ENCODE measurements around the gene OR9Q1.
"Not testable (repeated sequence)": the region's sequence is repeated elsewhere in the genome, so short reads cannot be mapped to it uniquely, and the experiment has no call there.

OR9Q1 gene

DNA sequence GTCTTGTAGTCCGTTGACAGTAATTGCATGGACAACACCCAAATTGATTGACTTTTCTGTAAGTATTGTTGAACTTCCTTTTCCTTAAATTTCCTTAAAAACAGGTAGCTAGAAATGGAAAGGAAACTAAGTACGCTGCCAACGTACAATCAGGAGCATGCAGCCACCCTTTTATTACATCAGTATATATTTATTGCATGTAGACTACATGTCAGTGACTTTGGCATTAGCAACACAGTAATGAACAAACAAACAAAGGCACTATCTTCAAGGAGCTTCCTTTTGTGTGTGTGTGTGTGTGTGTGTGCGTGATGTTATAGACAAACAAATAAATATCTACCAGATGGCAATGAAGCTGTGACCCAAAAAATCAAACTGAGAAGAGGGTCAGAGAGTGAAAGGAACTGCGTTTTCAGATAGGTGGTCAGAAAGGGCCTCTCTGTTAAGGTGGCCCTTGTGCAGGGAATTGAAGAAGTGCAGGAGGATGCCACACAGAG lies at the start of gene OR9Q1:
TSS of gene OR9Q1 (plus strand) at position 447 of the 497 bp plus-strand sequence. CDS start 155,564 bp downstream, outside the sequence.
- DNase-seq (ENCODE audit: low read depth): no peak

- DNase-seq (ENCODE audit: low read depth): no peak
Observed at GRCh38 chr11:57974132-57974531, 49.5 kb upstream of the OR9Q1 start.

DNA sequence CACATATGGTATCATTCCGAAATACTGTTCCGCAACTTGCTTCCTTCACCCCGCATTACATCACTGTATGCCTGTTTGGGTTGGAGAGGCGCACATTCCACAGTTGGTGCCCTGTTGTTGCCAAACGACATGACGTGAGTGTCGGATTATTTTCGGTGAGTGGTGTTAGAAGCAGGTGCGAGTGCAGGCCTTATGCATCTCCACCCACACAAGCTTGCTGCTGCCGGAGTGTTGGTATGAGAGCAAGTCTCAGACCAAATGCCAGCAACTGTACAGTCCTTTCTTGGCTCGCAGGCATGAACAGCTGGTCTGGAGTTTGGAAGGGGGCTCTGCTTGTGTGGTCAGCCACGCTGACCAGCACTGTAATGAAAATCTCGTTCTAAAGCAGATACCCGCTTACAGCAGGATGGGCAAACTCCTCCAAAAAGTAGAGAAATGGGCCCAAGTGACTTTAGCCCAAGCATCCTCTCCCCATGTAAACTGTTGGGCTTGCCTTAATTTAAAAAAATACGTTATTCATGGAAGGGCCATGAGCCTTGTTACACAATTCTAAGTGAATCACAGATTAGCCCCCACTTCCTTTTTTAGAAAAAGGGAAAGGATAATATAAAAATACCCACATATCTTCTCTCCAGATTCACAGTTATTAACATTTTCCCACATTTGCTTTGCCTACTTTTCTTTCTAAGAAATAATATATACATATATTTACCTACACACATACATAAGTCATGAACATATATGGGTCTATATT lies 48.7 kb upstream of the OR9Q1 start:
- DNase-seq (ENCODE audit: low read depth): no peak

GRCh38 chr11:57977709-57978108 lies 46.0 kb upstream of the OR9Q1 start:
- DNase-seq (ENCODE audit: low read depth): no peak

- DNase-seq (ENCODE audit: low read depth): no peak
Observed at GRCh38 chr11:57978686-57979531, 44.8 kb upstream of the OR9Q1 start.

DNA sequence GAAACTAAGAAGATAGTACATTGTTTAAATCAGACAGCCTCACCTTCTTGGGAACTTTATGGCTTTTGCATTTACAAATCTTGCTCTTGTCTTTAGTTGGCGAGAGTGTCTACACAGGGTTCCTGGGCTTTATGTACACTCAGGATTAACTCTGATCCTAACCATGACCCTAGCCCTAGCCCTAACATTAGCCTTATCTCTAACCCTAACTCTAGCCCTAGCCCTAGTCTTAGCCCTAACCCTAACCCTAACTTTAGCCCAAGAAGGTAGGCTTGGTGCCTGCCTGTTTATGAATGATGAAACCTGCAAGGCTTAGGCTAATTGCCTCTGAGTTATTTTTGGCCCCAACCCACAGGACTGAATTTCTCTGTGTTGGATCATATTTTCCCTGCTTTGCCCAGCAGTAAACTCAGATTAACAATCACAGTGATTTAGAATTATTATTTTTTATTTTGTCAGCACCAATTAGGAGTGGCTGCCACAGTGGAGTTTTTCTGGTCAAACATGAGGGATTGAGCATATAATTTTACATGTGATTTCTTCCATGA lies 44.1 kb upstream of the OR9Q1 start:
- DNase-seq (ENCODE audit: low read depth): no peak

GRCh38 chr11:57980201-57980600 lies 43.5 kb upstream of the OR9Q1 start:
- no peak for DNase-seq (ENCODE audit: low read depth)

GRCh38 chr11:57981536-57981935 lies 42.1 kb upstream of the OR9Q1 start:
- DNase-seq (ENCODE audit: low read depth): no peak

- no peak for DNase-seq (ENCODE audit: low read depth)
Observed at GRCh38 chr11:57982776-57983175, 40.9 kb upstream of the OR9Q1 start.

- DNase-seq (ENCODE audit: low read depth): no peak
Observed at GRCh38 chr11:57983191-57983590, 40.5 kb upstream of the OR9Q1 start.

DNA sequence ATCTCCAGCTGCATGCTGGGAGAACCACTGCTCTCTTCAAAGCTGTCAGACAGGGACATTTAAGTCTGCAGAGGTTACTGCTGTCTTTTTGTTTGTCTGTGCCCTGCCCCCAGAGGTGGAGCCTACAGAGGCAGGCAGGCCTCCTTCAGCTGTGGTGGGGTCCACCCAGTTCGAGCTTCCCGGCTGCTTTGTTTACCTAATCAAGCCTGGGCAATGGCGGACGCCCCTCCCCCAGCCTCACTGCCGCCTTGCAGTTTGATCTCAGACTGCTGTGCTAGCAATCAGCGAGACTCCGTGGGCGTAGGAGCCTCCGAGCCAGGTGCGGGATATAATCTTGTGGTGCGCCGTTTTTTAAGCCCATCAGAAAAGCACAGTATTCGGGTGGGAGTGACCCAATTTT lies 24.2 kb upstream of the OR9Q1 start:
- DNase-seq (ENCODE audit: low read depth): not testable (repeated sequence)

DNA sequence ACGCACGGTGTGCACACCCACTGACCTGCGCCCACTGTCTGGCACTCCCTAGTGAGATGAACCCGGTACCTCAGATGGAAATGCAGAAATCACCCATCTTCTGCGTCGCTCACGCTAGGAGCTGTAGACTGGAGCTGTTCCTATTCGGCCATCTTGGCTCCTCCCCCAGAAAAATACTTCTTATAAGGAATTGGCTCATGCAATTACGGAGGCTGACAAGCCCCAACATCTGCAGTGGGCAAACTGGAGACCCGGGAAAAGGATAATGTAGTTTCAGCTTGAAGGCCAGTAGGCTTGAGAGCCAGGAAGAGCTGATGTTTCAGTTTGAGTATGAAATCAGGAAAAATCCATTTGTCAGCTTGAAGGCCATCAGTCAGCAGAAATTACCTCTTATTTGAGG lies 23.7 kb upstream of the OR9Q1 start:
- DNase-seq (ENCODE audit: low read depth): not testable (repeated sequence)

DNA sequence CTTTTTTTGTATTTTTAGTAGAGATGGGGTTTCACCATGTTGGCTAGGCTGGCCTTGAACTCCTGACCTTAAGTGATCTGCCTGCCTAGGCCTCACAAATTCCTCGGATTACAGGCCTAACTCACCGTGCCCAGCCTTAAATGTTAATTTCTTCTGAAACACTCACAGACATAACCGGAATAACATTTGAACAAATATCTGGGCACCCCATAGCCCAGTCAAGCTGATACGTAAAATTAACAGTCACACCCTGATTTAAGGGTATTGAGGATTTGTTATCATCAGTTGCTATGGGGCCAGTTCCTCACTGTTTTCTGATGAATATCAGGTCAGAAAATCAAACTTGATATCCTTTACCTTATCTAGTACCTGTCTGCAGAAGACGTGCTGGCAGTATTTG lies 23.0 kb upstream of the OR9Q1 start:
- DNase-seq (ENCODE audit: low read depth): no peak

GRCh38 chr11:58003036-58003435 lies 20.6 kb upstream of the OR9Q1 start:
- DNase-seq (ENCODE audit: low read depth): no peak

- DNase-seq (ENCODE audit: low read depth): no peak
Observed at GRCh38 chr11:58003591-58003990, 20.1 kb upstream of the OR9Q1 start.

- DNase-seq (ENCODE audit: low read depth): no peak
Observed at GRCh38 chr11:58004664-58005063, 19.0 kb upstream of the OR9Q1 start.

DNA sequence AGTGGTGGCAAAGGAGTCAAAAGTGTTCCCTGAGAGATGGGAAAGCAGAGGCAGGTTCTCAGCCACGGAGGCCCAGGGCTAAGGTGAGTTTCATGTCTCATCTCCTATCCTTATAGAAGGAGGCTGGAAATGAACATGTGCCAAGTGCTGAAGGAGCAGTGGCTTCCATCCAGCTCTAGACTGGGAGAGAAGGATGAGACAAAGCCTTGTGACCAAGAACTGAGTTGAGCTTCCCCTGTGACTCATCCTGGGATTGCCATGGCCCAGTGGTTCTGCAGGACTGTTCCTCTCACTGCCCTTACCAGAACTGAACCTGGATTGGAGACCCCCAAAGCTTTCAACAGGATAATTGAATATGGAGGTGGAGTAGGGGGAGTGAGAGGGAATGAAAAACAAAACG lies 16.7 kb upstream of the OR9Q1 start:
- no peak for DNase-seq (ENCODE audit: low read depth)

DNA sequence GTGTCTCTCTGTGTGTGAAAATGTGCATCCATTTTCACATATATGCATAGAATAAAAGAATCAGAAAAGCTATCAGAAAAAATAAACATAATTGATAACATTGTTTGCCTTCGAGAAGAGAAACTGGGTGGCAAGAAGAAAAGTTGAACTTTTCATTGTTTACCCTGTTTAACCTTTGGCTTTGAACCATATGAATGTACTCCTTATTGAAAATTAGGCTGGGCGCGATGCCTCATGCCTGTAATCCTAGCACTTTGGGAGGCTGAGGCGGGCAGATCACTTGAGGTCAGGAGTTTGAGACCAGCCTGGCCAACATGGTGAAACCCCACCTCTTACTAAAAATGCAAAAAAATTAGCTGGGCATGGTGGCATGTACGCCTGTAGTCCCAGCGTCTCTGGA lies 11.9 kb upstream of the OR9Q1 start:
- no peak for DNase-seq (ENCODE audit: low read depth)

GRCh38 chr11:58024601-58025091 lies 965 bp downstream of the OR9Q1 start:
- DNase-seq (ENCODE audit: low read depth): no peak

GRCh38 chr11:58027341-58027740 lies 3.7 kb downstream of the OR9Q1 start:
- no peak for DNase-seq (ENCODE audit: low read depth)

- no peak for DNase-seq (ENCODE audit: low read depth)
Observed at GRCh38 chr11:58028687-58029411, 5.2 kb downstream of the OR9Q1 start.

DNA sequence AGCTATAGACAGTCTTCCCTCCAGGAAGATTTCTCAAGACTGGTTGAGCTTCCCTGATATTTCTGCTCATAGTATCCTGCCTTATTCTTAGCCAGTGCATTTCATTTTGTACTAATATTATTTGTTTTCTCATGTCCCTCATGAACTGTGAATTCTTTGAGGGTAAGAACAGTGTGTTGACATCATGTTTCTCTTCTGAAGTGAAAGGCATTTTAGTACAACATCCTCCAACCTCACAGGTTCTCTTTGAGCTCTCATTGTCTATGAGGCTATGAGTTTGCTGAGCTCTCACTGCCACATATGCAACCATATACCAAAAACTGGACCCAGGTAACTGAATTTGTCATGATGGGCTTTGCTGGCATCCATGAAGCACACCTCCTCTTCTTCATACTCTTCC lies 7.0 kb downstream of the OR9Q1 start, which contains the start of gene OR6Q1:
TSS of gene OR6Q1 (plus strand) at position 301 of the 400 bp plus-strand sequence. CDS start at position 301, 0 bp downstream.
- DNase-seq (ENCODE audit: low read depth): no peak
